K562 (cell line): Measurements from ENCODE around the gene ARMH3. TPM values are rescaled to one million over a fixed set of nuclear protein-coding genes. Genes with fewer than 3 reads are reported as not detected.

Source experiments
- ATAC-seq: fragments of 200-7000 bp; cut with Tn5 transposase; 3 replicates; pipeline ENCODE4 v1.9.1; 2020; ENCODE audit warnings: moderate library complexity
- BruUV-seq: library from RNA; stranded (reverse); fragments of 400-500 nt; replicated peaks from 2 replicates; lab custom pipeline; 2021; lab: Mats Ljungman, UMichigan
- CTCF ChIA-PET: fragments of 300-600 bp; formaldehyde crosslinking; extraction: SDS; loops from one replicate; lab custom pipeline; 2021; ENCODE audit warnings: low intra/inter-chr PET ratio; lab: Yijun Ruan, JAX
- POLR2A ChIA-PET: fragments of 300-600, 350-650 bp; sonication (Branson Sonifier 250); formaldehyde crosslinking; extraction: SDS; loops from one replicate; lab custom pipeline; 2021; ENCODE audit warnings: antibody characterized with exemption, inconsistent platforms; lab: Yijun Ruan, JAX
- DNase-seq, 4 experiments: peaks; one replicate each; pipeline versions ENCODE4 v3.0.0 to v3.0.0-alpha.2; 2011 to 2018; ENCODE audit warnings: low spot score in 3 of 4, mixed read lengths in 3 of 4; ENCODE audit errors: extremely low read depth in 1 of 4
- FAIRE-seq: peaks from 2 replicates; lab custom pipeline; 2011; peaks lifted over from hg19 to GRCh38; lab: Jason Lieb, UNC
- H2AFZ ChIP-seq: 2 replicates; pipeline ENCODE4 v1.6.0; 2011; ENCODE audit warnings: low read depth, low read length, control low read depth, inconsistent platforms
- H3K27ac ChIP-seq: fragments of 200-600 bp; 3 replicates; pipeline ENCODE4 v1.8.0; 2011; ENCODE audit warnings: low read depth, mild to moderate bottlenecking, control low read depth, inconsistent platforms, low read length, moderate library complexity, mixed read lengths; ENCODE audit errors: extremely low read depth
- H3K27me3 ChIP-seq, 2 experiments: fragments of 300-600 bp in 1 of 2; 2 replicates in 1 of 2; 3 replicates in 1 of 2; pipeline versions ENCODE4 v1.6.0 to v1.8.0; 2011; ENCODE audit warnings: inconsistent platforms in 2 of 2, low read length in 2 of 2, mild to moderate bottlenecking in 1 of 2, mixed read lengths in 1 of 2, moderate library complexity in 1 of 2; ENCODE audit not compliant: control insufficient read depth in 2 of 2, insufficient read depth in 2 of 2
- H3K36me3 ChIP-seq: fragments of 300-600 bp; 3 replicates; pipeline ENCODE4 v1.8.0; 2011; ENCODE audit warnings: mild to moderate bottlenecking, low read length, inconsistent platforms; ENCODE audit not compliant: control insufficient read depth, insufficient read depth
- H3K4me1 ChIP-seq, 2 experiments: fragments of 200-600 bp in 1 of 2; replicated peaks in 1 of 2; 2 replicates in 1 of 2; 3 replicates in 1 of 2; pipeline versions ENCODE4 v1.5.1 to v1.8.0; 2011; ENCODE audit warnings: inconsistent platforms in 2 of 2, low read length in 2 of 2, mild to moderate bottlenecking in 1 of 2, mixed read lengths in 1 of 2, moderate library complexity in 1 of 2; ENCODE audit not compliant: control insufficient read depth in 2 of 2, insufficient read depth in 2 of 2
- H3K4me2 ChIP-seq: 2 replicates; pipeline ENCODE4 v1.6.1; 2011; ENCODE audit warnings: low read length, control low read depth, inconsistent platforms, mixed read lengths; ENCODE audit not compliant: insufficient read depth
- H3K4me3 ChIP-seq: fragments of 200-600 bp; sonication (generic), shearing (Covaris generic); 2 replicates; pipeline ENCODE4 v1.5.1; 2016; ENCODE audit warnings: control low read depth, inconsistent platforms
- H3K79me2 ChIP-seq: fragments of 200-600 bp; 3 replicates; pipeline ENCODE4 v1.8.0; 2011; ENCODE audit warnings: low read length, inconsistent platforms; ENCODE audit not compliant: control insufficient read depth, insufficient read depth
- H3K9ac ChIP-seq, 2 experiments: 2 replicates each; pipeline versions ENCODE4 v1.6.0 to v1.6.1; 2011; ENCODE audit warnings: low read depth in 2 of 2, low read length in 2 of 2, control low read depth in 1 of 2, inconsistent platforms in 1 of 2, mild to moderate bottlenecking in 1 of 2, mixed read lengths in 1 of 2; ENCODE audit not compliant: insufficient read depth in 1 of 2
- H3K9me1 ChIP-seq: one replicate; pipeline ENCODE4 v1.6.0; 2011; ENCODE audit warnings: inconsistent platforms, mild to moderate bottlenecking, low read length, moderate library complexity; ENCODE audit not compliant: control insufficient read depth, insufficient read depth
- H3K9me3 ChIP-seq: replicated peaks from 2 replicates; pipeline ENCODE4 v1.5.1; 2011; ENCODE audit warnings: low read depth, low read length, inconsistent platforms; ENCODE audit not compliant: control insufficient read depth, insufficient read depth
- H4K20me1 ChIP-seq: replicated peaks from 2 replicates; pipeline ENCODE4 v1.6.1; 2011; ENCODE audit warnings: low read length, inconsistent platforms, mixed read lengths; ENCODE audit not compliant: control insufficient read depth, insufficient read depth
- SPI1 ChIP-seq: IDR thresholded peaks from 2 replicates; pipeline ENCODE4 v1.6.1; 2011; ENCODE audit warnings: low read depth, low read length, control low read depth, borderline replicate concordance
- in situ Hi-C: fragments of 300-500 bp; cut with MboI; formaldehyde crosslinking; loops from 4 replicates; pipeline ENCODE4 v1.15.0; 2018; ENCODE audit warnings: inconsistent platforms, mixed read lengths
- intact Hi-C: fragments of 100-400 bp; cut with micrococcal nuclease; formaldehyde crosslinking; loops from 2 replicates; pipeline ENCODE4 v1.14.2; 2022
- polyA plus RNA-seq, 8 experiments: library from polyadenylated mRNA; depleted of rRNA in 4 of 8; stranded (reverse) in 5 of 8; unstranded in 3 of 8; fragments of >200 nt; fragmentation: Nextera tagmentation in 2 of 8; fragmentation: Illumina TruSeq in 1 of 8; extraction: Ambion mirVana in 2 of 8; extraction: Trizol in 1 of 8; gene quantifications; 2 replicates each; pipeline versions ENCODE4 v1.2.1 to v1.2.3, GENCODE V29; 2011 to 2014; ENCODE audit warnings: inconsistent platforms in 1 of 8, missing spikeins in 1 of 8
- total RNA-seq, 7 experiments: library from RNA; depleted of rRNA in 6 of 7; stranded (reverse); fragments of >200 nt in 6 of 7; fragmentation: Illumina TruSeq in 2 of 7; extraction: Trizol in 2 of 7; gene quantifications; 2 replicates each; pipeline versions ENCODE4 v1.2.1 to v1.2.3, GENCODE V29; 2011 to 2021; ENCODE audit warnings: low replicate concordance in 1 of 7
- TF ChIP-seq, protein P1 (sequence below): sonication (generic); formaldehyde crosslinking; IDR thresholded peaks from 2 replicates; pipeline ENCODE4 v1.8.0; 2022; ENCODE audit warnings: mild to moderate bottlenecking, missing genetic modification reagents

The ARMH3 gene
- total and polyA plus RNA-seq, 9 of the 15 experiments (the other 6 are each of a cell fraction or from before 2014, with no cell fraction given) = 0.29 to 0.73 TPM; not detected in 7

DNA sequence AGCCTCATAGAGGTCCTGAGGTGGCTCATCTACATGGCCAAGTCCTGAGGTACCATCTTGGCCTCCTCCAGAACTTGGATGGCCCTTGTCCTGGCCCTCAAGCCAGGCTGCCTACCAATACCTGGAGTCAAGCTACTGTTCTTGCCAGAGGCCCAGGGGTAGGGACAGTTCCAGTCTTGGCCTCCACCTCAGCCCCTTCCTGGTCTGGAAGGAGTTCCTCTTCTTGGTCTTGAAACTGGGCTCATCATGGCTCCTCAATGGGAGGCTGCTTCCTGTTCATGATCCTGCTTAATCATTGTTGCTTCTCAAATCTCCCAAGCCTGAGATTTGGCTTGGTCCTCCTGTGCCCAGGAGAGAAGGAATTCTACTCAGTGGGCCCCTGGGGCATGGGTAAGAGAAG lies 13.1 kb upstream of the ARMH3 start:
- POLR2A ChIA-PET = interaction anchor here (0.6 to 2.9 kb wide), 7 partner anchors 9 to 296 kb away, joined by 3 to 17 read pairs (median 3); no protein-coding TSS in a partner anchor
- BruUV-seq = no TSS peak

More for the DNA sequence above, 13.1 kb upstream of the ARMH3 start:
- intact Hi-C loops (loop anchor here (5.0 kb wide), 1 partner anchor 857 kb away; no protein-coding TSS in a partner anchor), in situ Hi-C loops (no loop called here)
- Histone ChIP-seq H3K9ac (peak overlapping the region in 1 of 2 experiments; percentile 61; a peak in 1 of 4 replicates), H3K79me2 (peaks cover 21% of the 10 kb centered on the region), H3K4me3 (no peak overlapping the region), H3K9me1 (peaks cover 4% of the 10 kb centered on the region), H3K4me1 (peaks cover 24 to 38% of the 10 kb centered on the region in 2 experiments; a peak in 4 of 5 replicates), H3K27me3 (no peaks in the 10 kb centered on the region), H2AFZ (no peak overlapping the region), H3K9me3 (no peaks in the 10 kb centered on the region), H3K36me3 (peaks cover 9% of the 10 kb centered on the region; the same call in 1 of the 3 replicates), H3K4me2 (no peak overlapping the region), H3K27ac (no peak overlapping the region), H4K20me1 (peaks cover 5% of the 10 kb centered on the region; the same call in 1 of the 2 replicates)
- ATAC-seq (no peak), DNase-seq (no peak), FAIRE-seq (no peak)
- TF ChIP-seq, protein P1, sequence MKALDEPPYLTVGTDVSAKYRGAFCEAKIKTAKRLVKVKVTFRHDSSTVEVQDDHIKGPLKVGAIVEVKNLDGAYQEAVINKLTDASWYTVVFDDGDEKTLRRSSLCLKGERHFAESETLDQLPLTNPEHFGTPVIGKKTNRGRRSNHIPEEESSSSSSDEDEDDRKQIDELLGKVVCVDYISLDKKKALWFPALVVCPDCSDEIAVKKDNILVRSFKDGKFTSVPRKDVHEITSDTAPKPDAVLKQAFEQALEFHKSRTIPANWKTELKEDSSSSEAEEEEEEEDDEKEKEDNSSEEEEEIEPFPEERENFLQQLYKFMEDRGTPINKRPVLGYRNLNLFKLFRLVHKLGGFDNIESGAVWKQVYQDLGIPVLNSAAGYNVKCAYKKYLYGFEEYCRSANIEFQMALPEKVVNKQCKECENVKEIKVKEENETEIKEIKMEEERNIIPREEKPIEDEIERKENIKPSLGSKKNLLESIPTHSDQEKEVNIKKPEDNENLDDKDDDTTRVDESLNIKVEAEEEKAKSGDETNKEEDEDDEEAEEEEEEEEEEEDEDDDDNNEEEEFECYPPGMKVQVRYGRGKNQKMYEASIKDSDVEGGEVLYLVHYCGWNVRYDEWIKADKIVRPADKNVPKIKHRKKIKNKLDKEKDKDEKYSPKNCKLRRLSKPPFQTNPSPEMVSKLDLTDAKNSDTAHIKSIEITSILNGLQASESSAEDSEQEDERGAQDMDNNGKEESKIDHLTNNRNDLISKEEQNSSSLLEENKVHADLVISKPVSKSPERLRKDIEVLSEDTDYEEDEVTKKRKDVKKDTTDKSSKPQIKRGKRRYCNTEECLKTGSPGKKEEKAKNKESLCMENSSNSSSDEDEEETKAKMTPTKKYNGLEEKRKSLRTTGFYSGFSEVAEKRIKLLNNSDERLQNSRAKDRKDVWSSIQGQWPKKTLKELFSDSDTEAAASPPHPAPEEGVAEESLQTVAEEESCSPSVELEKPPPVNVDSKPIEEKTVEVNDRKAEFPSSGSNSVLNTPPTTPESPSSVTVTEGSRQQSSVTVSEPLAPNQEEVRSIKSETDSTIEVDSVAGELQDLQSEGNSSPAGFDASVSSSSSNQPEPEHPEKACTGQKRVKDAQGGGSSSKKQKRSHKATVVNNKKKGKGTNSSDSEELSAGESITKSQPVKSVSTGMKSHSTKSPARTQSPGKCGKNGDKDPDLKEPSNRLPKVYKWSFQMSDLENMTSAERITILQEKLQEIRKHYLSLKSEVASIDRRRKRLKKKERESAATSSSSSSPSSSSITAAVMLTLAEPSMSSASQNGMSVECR (CRISPR knock-in tag) = no peak
- peak; percentile 58; the same call in 1 of the 2 replicates for TF ChIP-seq SPI1
- CTCF ChIA-PET = no interaction called here
